ENCODE data around the gene DCDC1. TPM values are rescaled to one million over a fixed set of nuclear protein-coding genes. Genes with fewer than 3 reads are reported as not detected.

The DCDC1 gene
- total RNA-seq, 2 experiments from 2014 or later, result 0.13 TPM; not detected in 1

- Histone ChIP-seq H4K20me1 (ENCODE audit: insufficient read depth, low read length) (no peaks in the 10 kb centered on the region), H3K36me3 (ENCODE audit: insufficient read depth, low read length) (no peaks in the 10 kb centered on the region), H2AFZ (ENCODE audit: low read length) (no peak overlapping the region), H3K79me2 (ENCODE audit: insufficient read depth, low read depth, low read length) (no peaks in the 10 kb centered on the region), H3K9me2 (ENCODE audit: insufficient read depth, low read length) (no peaks in the 10 kb centered on the region), H3K4me1 (ENCODE audit: insufficient read depth, low read length, poor library complexity, severe bottlenecking) (no peaks in the 10 kb centered on the region), H3K9me3 (ENCODE audit: low read length) (no peaks in the 10 kb centered on the region), H3K4me2 (ENCODE audit: low read length) (no peak overlapping the region), H3K27ac (ENCODE audit: low read depth, low read length, poor library complexity, severe bottlenecking) (no peak overlapping the region), H3K4me3 (ENCODE audit: low read depth, low read length, poor library complexity, severe bottlenecking) (no peak overlapping the region)
- no peak for DNase-seq (ENCODE audit: low spot score)
- no peak for TF ChIP-seq CTCF (conservative IDR thresholded peaks at IDR 0.05; ENCODE audit: low read length)
- TF ChIP-seq EZH2phosphoT487 (IDR thresholded peaks at IDR 0.05; ENCODE audit: borderline replicate concordance, low read depth, low read length), result no peak
- BruUV-seq (replicated peaks), result no TSS peak
- intact Hi-C loops (cut with micrococcal nuclease; ENCODE audit: unreplicated experiment), result no loop called here
- ChIA-PET POLR2A (interaction anchor here (0.6 to 1.8 kb wide), 4 partner anchors 10 to 418 kb away, joined by 3 to 6 read pairs (median 4); no protein-coding TSS in a partner anchor), CTCF (ENCODE audit: unreplicated experiment) (no interaction called here)
Observed at GRCh38 chr11:31414338-31414737, 44.8 kb upstream of the DCDC1 start.

- H3K79me2 ChIP-seq (ENCODE audit: insufficient read depth, low read depth, low read length), result no peaks in the 10 kb centered on the region
- H3K4me2 ChIP-seq (ENCODE audit: low read length), result no peak overlapping the region
- H3K36me3 ChIP-seq (ENCODE audit: insufficient read depth, low read length), result no peaks in the 10 kb centered on the region
- H2AFZ ChIP-seq (ENCODE audit: low read length), result no peak overlapping the region
- no peak for DNase-seq (ENCODE audit: low spot score)
- ChIA-PET POLR2A (interaction anchor here (0.7 kb wide), 1 partner anchor 349 kb away, joined by 4 read pairs; no protein-coding TSS in a partner anchor), CTCF (ENCODE audit: unreplicated experiment) (no interaction called here)
- no peaks in the 10 kb centered on the region for H4K20me1 ChIP-seq (ENCODE audit: insufficient read depth, low read length)
- H3K4me3 ChIP-seq (ENCODE audit: low read depth, low read length, poor library complexity, severe bottlenecking), result no peak overlapping the region
- no peaks in the 10 kb centered on the region for H3K9me2 ChIP-seq (ENCODE audit: insufficient read depth, low read length)
- BruUV-seq (replicated peaks), result no TSS peak
- intact Hi-C loops (cut with micrococcal nuclease; ENCODE audit: unreplicated experiment), result no loop called here
- no peaks in the 10 kb centered on the region for H3K4me1 ChIP-seq (ENCODE audit: insufficient read depth, low read length, poor library complexity, severe bottlenecking)
- H3K9me3 ChIP-seq (ENCODE audit: low read length), result no peaks in the 10 kb centered on the region
- no peak overlapping the region for H3K27ac ChIP-seq (ENCODE audit: low read depth, low read length, poor library complexity, severe bottlenecking)
- TF ChIP-seq CTCF (conservative IDR thresholded peaks at IDR 0.05; ENCODE audit: low read length), result no peak
- TF ChIP-seq EZH2phosphoT487 (IDR thresholded peaks at IDR 0.05; ENCODE audit: borderline replicate concordance, low read depth, low read length), result no peak
Observed at GRCh38 chr11:31412946-31413345, 43.4 kb upstream of the DCDC1 start.

- CTCF ChIA-PET (ENCODE audit: unreplicated experiment), result no interaction called here
- H3K9me2 ChIP-seq (ENCODE audit: insufficient read depth, low read length), result no peaks in the 10 kb centered on the region
- no peak overlapping the region for H3K4me3 ChIP-seq (ENCODE audit: low read depth, low read length, poor library complexity, severe bottlenecking)
- no peak overlapping the region for H3K4me2 ChIP-seq (ENCODE audit: low read length)
- no peak for TF ChIP-seq CTCF (conservative IDR thresholded peaks at IDR 0.05; ENCODE audit: low read length)
- no peak for TF ChIP-seq EZH2phosphoT487 (IDR thresholded peaks at IDR 0.05; ENCODE audit: borderline replicate concordance, low read depth, low read length)
- BruUV-seq (replicated peaks), result no TSS peak
- no peaks in the 10 kb centered on the region for H3K36me3 ChIP-seq (ENCODE audit: insufficient read depth, low read length)
- H3K4me1 ChIP-seq (ENCODE audit: insufficient read depth, low read length, poor library complexity, severe bottlenecking), result no peaks in the 10 kb centered on the region
- intact Hi-C loops (cut with micrococcal nuclease; ENCODE audit: unreplicated experiment), result no loop called here
- no peak overlapping the region for H2AFZ ChIP-seq (ENCODE audit: low read length)
- H3K27ac ChIP-seq (ENCODE audit: low read depth, low read length, poor library complexity, severe bottlenecking), result no peak overlapping the region
- POLR2A ChIA-PET, result interaction anchor here (0.5 kb wide), 1 partner anchor 1239 kb away, joined by 5 read pairs; no protein-coding TSS in a partner anchor
- H4K20me1 ChIP-seq (ENCODE audit: insufficient read depth, low read length), result no peaks in the 10 kb centered on the region
- DNase-seq (ENCODE audit: low spot score), result no peak
- no peaks in the 10 kb centered on the region for H3K9me3 ChIP-seq (ENCODE audit: low read length)
- no peaks in the 10 kb centered on the region for H3K79me2 ChIP-seq (ENCODE audit: insufficient read depth, low read depth, low read length)
Observed at GRCh38 chr11:31408201-31408600, 38.7 kb upstream of the DCDC1 start.
